Breast epithelium (tissue), 3 donors: ENCODE measurements around the gene PRR33.

ENCODE experiments used
- CTCF ChIP-seq, 3 donors: fragments of 450-650 bp; IDR thresholded peaks; one replicate each; pipeline ENCODE4 v1.5.1; 2016 to 2017; ENCODE audit warnings: antibody characterized with exemption in 3 of 3, mild to moderate bottlenecking in 3 of 3, moderate library complexity in 3 of 3
- POLR2A ChIP-seq: fragments of 450-650 bp; IDR thresholded peaks from one replicate; pipeline ENCODE4 v1.6.1; 2016; ENCODE audit warnings: antibody characterized with exemption, mild to moderate bottlenecking, moderate library complexity
- POLR2AphosphoS5 ChIP-seq, 3 donors: sonication (generic); formaldehyde crosslinking; IDR thresholded peaks; one replicate each; pipeline ENCODE4 v1.6.1; 2017; ENCODE audit warnings: antibody characterized with exemption in 3 of 3

- TF ChIP-seq POLR2AphosphoS5 (IDR thresholded peaks at IDR 0.05) (no peak), CTCF (IDR thresholded peaks at IDR 0.05) (no peak), POLR2A (no peak)
Observed at GRCh38 chr11:1939006-1939625, 47.4 kb upstream of the PRR33 start.
